Astrocyte (in vitro differentiated cells and primary cell): ENCODE measurements around the gene QRFP.

Experiments used
- CTCF ChIP-seq: IDR thresholded peaks from 2 replicates; pipeline ENCODE4 v1.5.1; 2011; ENCODE audit warnings: low read depth, mild to moderate bottlenecking, inconsistent platforms, low read length, moderate library complexity; ENCODE audit not compliant: insufficient read depth
- EZH2 ChIP-seq: IDR thresholded peaks from 2 replicates; pipeline ENCODE4 v1.6.1; 2012; ENCODE audit warnings: mild to moderate bottlenecking, low read length, inconsistent platforms; ENCODE audit not compliant: insufficient read depth

GRCh38 chr9:130918826-130919558 is 22.4 kb upstream of the QRFP start:
- no peak for TF ChIP-seq CTCF
- no peak for TF ChIP-seq EZH2
